ENCODE measurements around the gene CNIH3. TPM values are rescaled to one million over a fixed set of nuclear protein-coding genes. Genes with fewer than 3 reads are reported as not detected.

The CNIH3 gene
- total RNA-seq, 2 experiments from 2014 or later, result 1.5 to 2.5 TPM

DNA sequence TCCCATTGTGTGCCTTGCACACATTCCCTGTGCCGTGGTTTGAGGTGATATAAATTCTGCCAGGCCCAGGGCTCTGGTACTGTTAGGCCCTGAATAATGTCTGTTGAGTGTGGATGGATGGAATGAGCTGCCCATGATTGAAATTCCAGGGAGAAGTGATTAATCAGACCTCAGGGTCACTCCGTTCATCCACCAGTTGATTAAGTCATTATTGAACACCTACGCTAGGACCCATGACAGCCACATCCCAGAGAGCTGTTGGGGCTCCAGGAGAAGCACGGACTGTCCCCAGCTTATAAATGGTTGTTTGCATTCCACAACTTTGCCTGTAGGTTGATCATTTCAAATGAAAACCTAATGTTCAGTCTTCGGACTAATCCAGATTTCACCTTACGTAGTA, 98.4 kb downstream of the CNIH3 start:
- POLR2A ChIA-PET, result no interaction called here
- H3K4me3 Mint-ChIP-seq, result no peak overlapping the region
- CTCF ChIA-PET, result interaction anchor here (0.9 to 1.0 kb wide), 2 partner anchors 14 to 208 kb away, joined by 3 read pairs; no protein-coding TSS in a partner anchor
- H3K27ac Mint-ChIP-seq, result no peak overlapping the region
- H3K36me3 Mint-ChIP-seq (ENCODE audit: low read depth), result peaks cover 3% of the 10 kb centered on the region
- peaks cover 16% of the 10 kb centered on the region for H3K27me3 Mint-ChIP-seq (ENCODE audit: low read depth)
- H3K9me3 Mint-ChIP-seq (ENCODE audit: insufficient read depth), result no peaks in the 10 kb centered on the region
- ATAC-seq (no peak), DNase-seq (no peak)
- H3K4me1 Mint-ChIP-seq (ENCODE audit: low read depth), result peaks cover 22% of the 10 kb centered on the region

DNA sequence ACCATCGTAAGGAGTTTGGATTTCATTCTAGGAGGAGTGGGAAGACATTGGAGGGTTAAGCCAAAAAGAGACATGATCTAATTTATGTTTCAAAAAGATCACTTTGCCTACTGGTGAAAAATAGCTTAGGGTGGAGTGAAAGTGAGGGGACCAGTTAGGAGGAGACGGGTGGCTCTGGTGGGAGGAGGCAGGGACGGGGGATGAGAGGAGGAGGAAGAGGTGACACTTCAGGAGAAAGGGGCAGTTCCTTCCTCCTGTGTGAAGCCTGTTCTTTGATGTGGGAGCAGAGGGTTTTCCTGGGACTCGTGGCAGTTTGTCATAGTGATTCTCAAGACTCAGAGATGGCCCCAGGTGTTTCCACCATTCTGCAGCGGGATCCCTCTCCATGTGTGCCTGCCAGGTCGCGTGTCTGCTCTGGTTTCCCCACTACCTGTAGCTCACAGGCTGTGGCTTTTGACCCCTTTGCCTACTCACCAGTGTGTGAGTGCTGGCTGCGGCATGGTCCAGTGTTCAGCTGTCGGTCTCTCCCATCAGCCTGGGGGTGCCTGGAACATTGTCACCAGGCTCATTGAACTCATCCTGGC, 102.4 kb downstream of the CNIH3 start:
- peak; percentile 33 for DNase-seq
- Mint-ChIP-seq H3K4me1 (ENCODE audit: low read depth) (peaks cover 25% of the 10 kb centered on the region), H3K9me3 (ENCODE audit: insufficient read depth) (no peaks in the 10 kb centered on the region), H3K27ac (peak overlapping the region; percentile 75), H3K4me3 (no peak overlapping the region), H3K27me3 (ENCODE audit: low read depth) (peaks cover 14% of the 10 kb centered on the region), H3K36me3 (ENCODE audit: low read depth) (peaks cover 3% of the 10 kb centered on the region)
- CTCF ChIA-PET, result interaction anchor here (1.7 kb wide), 1 partner anchor 132 kb away, joined by 3 read pairs; no protein-coding TSS in a partner anchor
- peak; percentile 64 for ATAC-seq
- POLR2A ChIA-PET, result no interaction called here

DNA sequence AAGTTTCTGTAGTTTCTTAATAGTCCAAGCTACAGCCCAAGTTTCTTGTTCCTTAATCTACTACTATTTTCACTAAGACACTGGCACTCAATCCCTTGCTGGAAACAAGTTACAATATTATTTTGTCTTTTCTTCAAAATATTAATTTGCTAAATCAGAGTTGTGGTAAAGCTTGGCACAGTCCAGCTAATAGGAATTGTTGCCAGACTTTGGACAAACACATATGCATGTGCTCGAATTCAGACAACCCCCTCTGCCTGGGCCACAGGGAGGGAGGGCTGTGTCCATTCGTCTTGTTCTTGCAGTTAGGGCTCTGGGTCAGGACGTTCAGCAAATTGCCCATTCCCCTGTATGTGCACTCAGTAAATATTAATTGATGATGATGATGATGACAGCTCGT, 103.6 kb downstream of the CNIH3 start:
- Mint-ChIP-seq H3K4me1 (ENCODE audit: low read depth) (peaks cover 25% of the 10 kb centered on the region), H3K9me3 (ENCODE audit: insufficient read depth) (no peaks in the 10 kb centered on the region), H3K27ac (no peak overlapping the region), H3K4me3 (no peak overlapping the region), H3K27me3 (ENCODE audit: low read depth) (peaks cover 14% of the 10 kb centered on the region), H3K36me3 (ENCODE audit: low read depth) (peaks cover 3% of the 10 kb centered on the region)
- ATAC-seq (no peak), DNase-seq (no peak)
- ChIA-PET CTCF (no interaction called here), POLR2A (no interaction called here)

DNA sequence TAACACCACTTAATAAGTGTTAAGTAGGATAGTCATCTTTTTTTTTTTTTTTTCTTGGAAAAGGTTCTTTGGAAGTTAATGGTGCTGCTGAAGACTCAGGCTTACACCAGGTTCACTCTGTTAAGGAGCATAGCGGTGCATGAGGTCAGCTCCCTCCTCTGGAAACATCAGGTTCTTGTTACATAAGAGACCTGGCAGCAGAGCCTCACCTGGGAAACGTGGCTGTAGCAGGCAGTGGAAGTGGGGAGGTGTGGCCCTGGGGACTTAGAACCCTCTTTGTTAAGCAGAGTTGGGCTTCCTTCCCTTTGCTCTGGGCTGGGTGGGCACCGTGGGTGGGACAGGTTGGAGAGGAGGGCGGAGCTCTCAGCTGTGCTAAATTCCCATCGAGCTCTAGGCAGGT, 104.1 kb downstream of the CNIH3 start:
- Mint-ChIP-seq H3K36me3 (ENCODE audit: low read depth) (peaks cover 3% of the 10 kb centered on the region), H3K4me1 (ENCODE audit: low read depth) (peaks cover 25% of the 10 kb centered on the region), H3K9me3 (ENCODE audit: insufficient read depth) (no peaks in the 10 kb centered on the region), H3K4me3 (no peak overlapping the region), H3K27ac (no peak overlapping the region), H3K27me3 (ENCODE audit: low read depth) (peaks cover 14% of the 10 kb centered on the region)
- DNase-seq, result no peak
- ChIA-PET POLR2A (no interaction called here), CTCF (no interaction called here)
- no peak for ATAC-seq

DNA sequence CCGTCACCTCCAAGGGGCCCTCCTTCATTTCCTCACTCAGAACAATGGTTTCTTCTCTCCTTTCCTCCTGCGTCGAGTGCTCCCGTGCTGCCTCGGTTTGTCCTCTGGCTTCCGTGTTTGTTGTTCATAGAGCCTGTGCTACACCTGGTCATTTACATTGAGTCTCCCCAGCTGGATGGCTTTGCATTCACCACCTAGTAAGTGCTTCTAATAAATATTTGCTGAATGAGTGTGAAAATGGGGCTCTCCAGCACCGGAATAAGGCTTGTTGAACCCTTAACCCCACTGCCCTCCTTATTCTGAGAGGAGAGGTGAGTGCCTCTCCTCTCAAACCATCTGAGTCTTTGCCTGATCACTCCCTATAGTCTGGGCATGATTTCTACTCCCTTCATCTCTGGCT, 104.9 kb downstream of the CNIH3 start:
- DNase-seq (no peak), ATAC-seq (no peak)
- Mint-ChIP-seq H3K36me3 (ENCODE audit: low read depth) (peaks cover 3% of the 10 kb centered on the region), H3K27ac (no peak overlapping the region), H3K4me1 (ENCODE audit: low read depth) (peaks cover 25% of the 10 kb centered on the region), H3K27me3 (ENCODE audit: low read depth) (peaks cover 14% of the 10 kb centered on the region), H3K4me3 (no peak overlapping the region), H3K9me3 (ENCODE audit: insufficient read depth) (no peaks in the 10 kb centered on the region)
- ChIA-PET POLR2A (no interaction called here), CTCF (interaction anchor here (1.3 kb wide), 1 partner anchor 130 kb away, joined by 4 read pairs; no protein-coding TSS in a partner anchor)

DNA sequence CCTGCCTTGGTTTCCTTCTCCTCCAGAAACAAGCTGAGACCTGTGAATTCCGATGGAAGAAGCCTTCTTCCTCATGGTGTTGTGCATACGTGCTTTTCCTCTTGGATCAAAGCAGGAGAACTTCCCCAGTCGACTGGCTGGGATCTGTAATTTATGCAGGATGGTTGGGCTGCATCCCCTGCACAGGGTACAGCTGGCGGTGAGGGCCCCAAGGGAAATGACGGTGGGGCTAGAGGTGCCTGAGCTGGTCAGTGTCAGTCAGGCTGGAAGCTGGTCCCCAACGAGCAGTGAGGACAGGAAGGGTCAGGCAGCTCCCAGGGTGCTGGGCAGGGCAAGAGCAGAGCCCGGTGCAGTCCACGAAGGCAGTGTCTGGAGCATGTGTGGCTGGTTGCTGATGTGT, 106.7 kb downstream of the CNIH3 start:
- DNase-seq, result no peak
- ChIA-PET POLR2A (interaction anchor here (0.7 kb wide), 1 partner anchor 9 kb away, joined by 3 read pairs; no protein-coding TSS in a partner anchor), CTCF (no interaction called here)
- Mint-ChIP-seq H3K27ac (no peak overlapping the region), H3K9me3 (ENCODE audit: insufficient read depth) (no peaks in the 10 kb centered on the region), H3K4me1 (ENCODE audit: low read depth) (peaks cover 20% of the 10 kb centered on the region), H3K4me3 (no peak overlapping the region), H3K27me3 (ENCODE audit: low read depth) (peaks cover 10% of the 10 kb centered on the region), H3K36me3 (ENCODE audit: low read depth) (peaks cover 3% of the 10 kb centered on the region)
- no peak for ATAC-seq

DNA sequence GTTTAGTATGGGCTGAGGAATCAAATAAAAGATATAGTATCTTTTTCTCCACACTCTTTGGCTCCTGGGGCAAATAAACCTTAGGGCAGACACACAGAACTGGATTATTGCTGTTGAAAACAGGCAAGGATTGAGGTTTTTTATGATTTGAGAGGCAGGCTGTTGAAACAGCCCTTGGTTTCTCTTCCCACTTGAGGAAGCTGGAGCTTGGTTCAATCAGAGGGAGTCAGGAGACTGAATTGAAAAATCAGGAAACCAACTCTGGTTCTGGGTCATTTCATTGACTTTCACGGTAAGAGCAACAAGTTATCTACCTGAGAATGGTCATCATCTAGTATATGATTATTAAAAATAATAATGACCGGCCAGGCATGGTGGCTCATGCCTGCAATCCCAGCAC, 108.4 kb downstream of the CNIH3 start:
- H3K27ac Mint-ChIP-seq, result no peak overlapping the region
- H3K9me3 Mint-ChIP-seq (ENCODE audit: insufficient read depth), result no peaks in the 10 kb centered on the region
- no peak overlapping the region for H3K4me3 Mint-ChIP-seq
- H3K4me1 Mint-ChIP-seq (ENCODE audit: low read depth), result peaks cover 5% of the 10 kb centered on the region
- no peaks in the 10 kb centered on the region for H3K36me3 Mint-ChIP-seq (ENCODE audit: low read depth)
- H3K27me3 Mint-ChIP-seq (ENCODE audit: low read depth), result peaks cover 9% of the 10 kb centered on the region
- ChIA-PET POLR2A (no interaction called here), CTCF (interaction anchor here (1.2 kb wide), 1 partner anchor 127 kb away, joined by 3 read pairs; no protein-coding TSS in a partner anchor)
- no peak for ATAC-seq
- DNase-seq, result no peak

DNA sequence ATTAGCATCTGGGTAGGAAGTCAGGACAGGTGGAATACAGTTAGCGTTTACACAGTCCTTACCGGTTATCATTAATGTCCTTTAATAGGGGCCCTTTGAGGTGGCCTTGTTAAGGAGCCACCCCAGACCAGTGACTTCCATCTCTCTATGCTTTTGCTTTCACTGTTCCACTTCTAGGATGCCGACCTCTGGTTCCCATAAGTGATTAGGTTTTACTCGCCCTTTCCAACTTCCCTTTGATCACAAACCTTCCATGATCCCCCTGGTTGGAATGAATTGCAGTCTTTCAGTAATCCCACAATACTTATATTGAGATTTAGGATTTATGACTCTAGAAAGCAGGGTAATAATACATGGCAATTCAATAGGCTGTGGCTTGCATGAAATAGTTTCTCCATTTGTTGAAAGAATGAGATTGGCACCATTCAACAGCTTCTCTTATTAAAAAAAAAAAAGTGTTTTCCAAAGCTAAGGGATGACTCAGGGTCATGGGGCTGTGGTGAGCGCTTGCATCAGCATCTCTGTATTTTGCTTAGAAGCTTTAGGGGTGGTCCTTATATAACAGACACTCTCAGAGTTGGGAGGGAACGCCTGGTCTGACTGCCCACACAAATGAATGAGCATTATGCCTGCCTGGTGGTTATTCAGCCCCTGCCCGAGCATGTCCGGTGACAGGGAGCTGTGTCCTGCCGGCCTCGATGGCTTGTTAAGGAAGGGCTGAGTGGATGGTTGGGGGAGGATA, 110.5 kb downstream of the CNIH3 start:
- DNase-seq, result no peak
- no peak overlapping the region for H3K4me3 Mint-ChIP-seq
- ChIA-PET POLR2A (no interaction called here), CTCF (no interaction called here)
- no peaks in the 10 kb centered on the region for H3K36me3 Mint-ChIP-seq (ENCODE audit: low read depth)
- H3K9me3 Mint-ChIP-seq (ENCODE audit: insufficient read depth), result no peaks in the 10 kb centered on the region
- H3K27ac Mint-ChIP-seq, result no peak overlapping the region
- H3K27me3 Mint-ChIP-seq (ENCODE audit: low read depth), result peaks cover 7% of the 10 kb centered on the region
- H3K4me1 Mint-ChIP-seq (ENCODE audit: low read depth), result peaks cover 1% of the 10 kb centered on the region
- no peak for ATAC-seq

DNA sequence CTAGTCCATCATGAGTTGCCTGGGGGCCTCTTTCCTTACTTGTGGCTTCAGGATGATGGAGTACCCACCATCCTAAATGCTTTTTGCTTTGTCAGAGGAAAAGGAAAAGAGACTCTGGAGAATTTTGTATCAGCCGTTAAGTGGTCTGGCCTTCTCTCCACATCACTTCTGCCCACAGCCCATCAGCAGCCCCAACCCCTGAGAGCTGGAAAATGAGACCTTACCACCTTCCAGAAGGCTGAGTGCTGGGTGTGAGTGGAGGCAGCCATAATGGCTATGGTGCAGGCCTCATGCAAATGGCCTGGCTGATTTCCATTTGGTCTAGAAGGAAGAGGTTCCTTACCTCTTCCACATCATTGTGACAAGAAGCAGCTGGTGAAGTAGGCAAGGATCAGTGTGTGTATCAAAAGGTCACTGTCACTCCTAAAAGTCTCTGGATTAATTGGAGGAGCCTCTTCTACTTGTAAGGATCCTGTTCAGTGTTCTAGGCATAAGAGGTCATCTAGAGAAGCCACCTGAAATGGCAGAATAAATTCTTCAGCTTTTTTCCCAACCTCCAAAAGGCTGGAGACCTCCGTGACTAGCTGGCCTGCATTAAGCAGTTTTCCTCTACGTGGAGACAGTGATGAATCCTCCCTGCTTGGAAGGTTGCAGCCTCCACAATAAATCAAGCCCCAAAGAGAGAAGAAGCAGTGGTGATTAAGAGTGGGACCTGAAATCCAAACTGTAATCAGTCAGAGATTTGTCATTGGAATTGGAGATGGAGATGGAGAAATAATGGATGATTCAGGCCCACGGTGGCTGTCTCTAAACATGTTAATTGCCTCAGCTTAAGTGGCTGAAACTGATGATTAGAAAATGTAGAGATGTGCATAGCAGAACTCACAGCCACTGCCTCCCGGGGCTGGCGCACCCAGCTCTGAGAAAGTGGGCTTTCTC, 111.5 kb downstream of the CNIH3 start:
- ChIA-PET CTCF (interaction anchor here (1.1 kb wide), 1 partner anchor 123 kb away, joined by 3 read pairs; no protein-coding TSS in a partner anchor), POLR2A (interaction anchor here (0.5 kb wide), 1 partner anchor 13 kb away, joined by 4 read pairs; no protein-coding TSS in a partner anchor)
- no peaks in the 10 kb centered on the region for H3K9me3 Mint-ChIP-seq (ENCODE audit: insufficient read depth)
- no peaks in the 10 kb centered on the region for H3K36me3 Mint-ChIP-seq (ENCODE audit: low read depth)
- peaks cover 7% of the 10 kb centered on the region for H3K27me3 Mint-ChIP-seq (ENCODE audit: low read depth)
- H3K4me3 Mint-ChIP-seq, result no peak overlapping the region
- no peak overlapping the region for H3K27ac Mint-ChIP-seq
- peaks cover 3% of the 10 kb centered on the region for H3K4me1 Mint-ChIP-seq (ENCODE audit: low read depth)
- ATAC-seq (no peak), DNase-seq (no peak)

DNA sequence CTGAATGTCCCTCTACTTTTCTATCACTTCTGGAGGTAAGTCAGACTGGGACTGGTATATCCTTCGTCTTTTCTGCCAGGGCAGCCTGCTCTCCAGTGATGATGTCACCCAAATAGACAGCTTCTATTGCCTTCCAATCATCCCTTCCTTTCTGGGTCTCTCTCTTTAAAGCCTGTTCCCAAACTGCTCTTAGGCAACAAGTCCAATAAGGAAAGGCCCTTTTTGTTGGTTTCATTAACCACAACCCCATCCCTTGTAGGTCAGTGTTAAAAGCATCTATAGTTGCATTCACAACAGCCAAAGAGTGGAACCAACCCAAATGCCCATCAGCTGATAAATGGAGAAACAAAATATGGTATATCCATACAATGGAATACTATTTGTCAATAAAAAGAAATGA, 114.4 kb downstream of the CNIH3 start:
- H3K36me3 Mint-ChIP-seq (ENCODE audit: low read depth), result no peaks in the 10 kb centered on the region
- no peak overlapping the region for H3K27ac Mint-ChIP-seq
- POLR2A ChIA-PET, result no interaction called here
- H3K4me3 Mint-ChIP-seq, result no peak overlapping the region
- peaks cover 18% of the 10 kb centered on the region for H3K4me1 Mint-ChIP-seq (ENCODE audit: low read depth)
- CTCF ChIA-PET, result no interaction called here
- H3K27me3 Mint-ChIP-seq (ENCODE audit: low read depth), result peaks cover 7% of the 10 kb centered on the region
- DNase-seq (no peak), ATAC-seq (no peak)
- H3K9me3 Mint-ChIP-seq (ENCODE audit: insufficient read depth), result no peaks in the 10 kb centered on the region

DNA sequence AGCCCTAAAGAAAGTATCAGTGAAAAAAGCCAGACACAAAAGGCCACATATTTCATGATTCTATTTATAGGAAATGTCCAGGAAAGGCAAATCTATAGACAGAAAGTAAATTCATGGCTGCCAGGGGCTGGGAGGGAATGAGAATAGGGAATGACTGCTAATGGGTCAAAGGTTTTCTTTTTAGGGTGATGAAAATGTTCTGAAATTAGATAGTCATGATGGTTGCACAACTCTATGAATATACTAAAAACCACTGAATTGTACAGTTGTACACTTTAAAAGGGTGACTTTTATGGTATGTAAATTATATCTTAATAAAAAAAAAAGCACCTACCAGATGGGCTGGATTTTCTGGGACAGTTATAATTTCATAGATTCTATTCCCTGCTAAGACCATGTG, 114.8 kb downstream of the CNIH3 start:
- CTCF ChIA-PET, result no interaction called here
- ATAC-seq, result no peak
- POLR2A ChIA-PET, result no interaction called here
- no peak overlapping the region for H3K4me3 Mint-ChIP-seq
- H3K4me1 Mint-ChIP-seq (ENCODE audit: low read depth), result peaks cover 20% of the 10 kb centered on the region
- H3K36me3 Mint-ChIP-seq (ENCODE audit: low read depth), result no peaks in the 10 kb centered on the region
- no peak for DNase-seq
- no peak overlapping the region for H3K27ac Mint-ChIP-seq
- H3K27me3 Mint-ChIP-seq (ENCODE audit: low read depth), result peaks cover 4% of the 10 kb centered on the region
- no peaks in the 10 kb centered on the region for H3K9me3 Mint-ChIP-seq (ENCODE audit: insufficient read depth)

DNA sequence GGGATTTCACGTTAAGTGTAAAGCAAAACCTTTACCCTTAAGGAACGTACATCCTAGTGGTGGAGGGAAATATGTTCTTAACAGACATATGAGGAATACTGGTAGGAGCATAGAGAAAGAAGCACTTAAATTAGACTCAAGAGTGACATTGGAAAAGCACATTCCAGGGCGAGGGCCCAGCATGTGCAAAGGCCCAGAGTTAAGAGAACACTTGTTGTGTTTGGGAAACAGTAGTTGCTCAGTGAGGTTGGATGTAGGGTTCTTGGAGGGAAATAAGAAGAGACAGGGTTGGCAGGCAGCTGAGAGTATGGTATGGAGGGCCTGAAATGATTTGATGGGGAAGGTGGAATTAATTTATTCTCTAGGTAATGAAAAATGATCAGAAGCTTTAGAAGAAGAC, 115.5 kb downstream of the CNIH3 start:
- Mint-ChIP-seq H3K27ac (no peak overlapping the region), H3K4me3 (no peak overlapping the region), H3K4me1 (ENCODE audit: low read depth) (peaks cover 22% of the 10 kb centered on the region), H3K36me3 (ENCODE audit: low read depth) (no peaks in the 10 kb centered on the region), H3K27me3 (ENCODE audit: low read depth) (peaks cover 4% of the 10 kb centered on the region), H3K9me3 (ENCODE audit: insufficient read depth) (no peaks in the 10 kb centered on the region)
- ATAC-seq, result no peak
- POLR2A ChIA-PET, result no interaction called here
- DNase-seq, result no peak
- CTCF ChIA-PET, result no interaction called here
